KMS-11 (cell line): ENCODE results near the gene DIAPH3.

Experiments used
- H2AFZ ChIP-seq: fragments of 200-600 bp; sonication (generic); 2 replicates; pipeline ENCODE4 v1.6.1; 2016; ENCODE audit warnings: antibody characterized with exemption, mixed run types, low read depth
- H3K27ac ChIP-seq: fragments of 200-600 bp; sonication (generic); 2 replicates; pipeline ENCODE4 v1.6.1; 2016; ENCODE audit warnings: mild to moderate bottlenecking, mixed run types
- H3K27me3 ChIP-seq: fragments of 200-600 bp; sonication (generic); 2 replicates; pipeline ENCODE4 v1.6.1; 2017; ENCODE audit warnings: mild to moderate bottlenecking, low read depth, mixed run types, moderate library complexity; ENCODE audit not compliant: insufficient read depth
- H3K36me3 ChIP-seq: fragments of 200-600 bp; sonication (generic); 2 replicates; pipeline ENCODE4 v1.6.1; 2017; ENCODE audit warnings: mild to moderate bottlenecking, mixed run types; ENCODE audit not compliant: insufficient read depth
- H3K4me1 ChIP-seq: fragments of 200-600 bp; sonication (generic); 2 replicates; pipeline ENCODE4 v1.6.1; 2016; ENCODE audit warnings: mild to moderate bottlenecking, low read depth, mixed run types; ENCODE audit not compliant: poor library complexity, severe bottlenecking
- H3K4me2 ChIP-seq: fragments of 200-600 bp; sonication (generic); 2 replicates; pipeline ENCODE4 v1.7.0; 2016; ENCODE audit warnings: mild to moderate bottlenecking, mixed run types
- H3K4me3 ChIP-seq: fragments of 200-600 bp; sonication (generic); IDR thresholded peaks from 2 replicates; pipeline ENCODE4 v1.6.1; 2017; ENCODE audit warnings: low read depth, low read length, mixed read lengths; ENCODE audit not compliant: insufficient read depth
- H3K79me2 ChIP-seq: fragments of 200-600 bp; sonication (generic); 2 replicates; pipeline ENCODE4 v1.6.1; 2016; ENCODE audit warnings: low read depth, mixed run types; ENCODE audit not compliant: insufficient read depth
- H3K9ac ChIP-seq: fragments of 200-600 bp; sonication (generic); 2 replicates; pipeline ENCODE4 v1.6.1; 2016; ENCODE audit warnings: mild to moderate bottlenecking, mixed run types
- H4K20me1 ChIP-seq: fragments of 200-600 bp; sonication (generic); 2 replicates; pipeline ENCODE4 v1.6.1; 2016; ENCODE audit warnings: mild to moderate bottlenecking, mixed run types; ENCODE audit not compliant: insufficient read depth
- CTCF ChIP-seq: fragments of 200-600 bp; sonication (generic); conservative IDR thresholded peaks from 2 replicates; pipeline ENCODE4 v1.6.1; 2017; ENCODE audit warnings: low read depth, mild to moderate bottlenecking, antibody characterized with exemption, low read length, moderate library complexity, mixed read lengths

Gene DIAPH3

GRCh38 chr13:59823486-59823885 lies 340.2 kb downstream of the DIAPH3 start:
- H3K36me3 ChIP-seq = no peaks in the 10 kb centered on the region
- no peaks in the 10 kb centered on the region for H3K27me3 ChIP-seq
- no peaks in the 10 kb centered on the region for H3K79me2 ChIP-seq
- no peaks in the 10 kb centered on the region for H4K20me1 ChIP-seq
- H2AFZ ChIP-seq = no peak overlapping the region
- H3K27ac ChIP-seq = no peak overlapping the region
- H3K4me2 ChIP-seq = no peak overlapping the region
- TF ChIP-seq CTCF = no peak
- no peak overlapping the region for H3K4me3 ChIP-seq
- no peak overlapping the region for H3K9ac ChIP-seq
- H3K4me1 ChIP-seq = no peaks in the 10 kb centered on the region

- H3K27me3 ChIP-seq = no peaks in the 10 kb centered on the region
- H3K36me3 ChIP-seq = no peaks in the 10 kb centered on the region
- H2AFZ ChIP-seq = no peak overlapping the region
Measured at GRCh38 chr13:59809564-59809963, 354.2 kb downstream of the DIAPH3 start.

GRCh38 chr13:59806801-59807200 lies 356.9 kb downstream of the DIAPH3 start:
- Histone ChIP-seq H2AFZ (no peak overlapping the region), H3K4me2 (no peak overlapping the region), H3K36me3 (no peaks in the 10 kb centered on the region), H3K27ac (no peak overlapping the region), H3K27me3 (no peaks in the 10 kb centered on the region), H4K20me1 (no peaks in the 10 kb centered on the region), H3K79me2 (no peaks in the 10 kb centered on the region), H3K4me1 (no peaks in the 10 kb centered on the region), H3K9ac (no peak overlapping the region), H3K4me3 (no peak overlapping the region)
- no peak for TF ChIP-seq CTCF

More at GRCh38 chr13:59809564-59809963, 354.2 kb downstream of the DIAPH3 start:
- no peak overlapping the region for H3K4me3 ChIP-seq
- H3K27ac ChIP-seq = no peak overlapping the region
- no peak overlapping the region for H3K9ac ChIP-seq
- no peak for TF ChIP-seq CTCF
- H3K79me2 ChIP-seq = no peaks in the 10 kb centered on the region
- no peaks in the 10 kb centered on the region for H3K4me1 ChIP-seq
- no peaks in the 10 kb centered on the region for H4K20me1 ChIP-seq
- no peak overlapping the region for H3K4me2 ChIP-seq

GRCh38 chr13:59801107-59801880 lies 362.4 kb downstream of the DIAPH3 start:
- Histone ChIP-seq H3K4me1 (no peaks in the 10 kb centered on the region), H3K36me3 (no peaks in the 10 kb centered on the region), H3K9ac (no peak overlapping the region), H3K4me2 (no peak overlapping the region), H3K27me3 (no peaks in the 10 kb centered on the region), H3K79me2 (no peaks in the 10 kb centered on the region), H3K4me3 (no peak overlapping the region), H2AFZ (no peak overlapping the region), H4K20me1 (no peaks in the 10 kb centered on the region), H3K27ac (no peak overlapping the region)
- no peak for TF ChIP-seq CTCF
